Posterior cingulate gyrus (tissue), 11 donors: Measurements from ENCODE around the gene KCNE1.
A peak's percentile ranks its signal among the peaks of the same experiment; 100 is the strongest.

ENCODE experiments used
- DNase-seq, 10 donors: peaks; one replicate each; pipeline versions ENCODE4 v3.0.0 to v3.0.0-alpha.2; 2020 to 2021; ENCODE audit warnings: mixed read lengths in 3 of 10
- intact Hi-C: fragments of 100-400 bp; cut with DNase I; formaldehyde crosslinking; loops from one replicate; pipeline ENCODE4 v1.15.1; 2023

The KCNE1 gene

GRCh38 chr21:34536820-34537219 is 24.8 kb upstream of the KCNE1 start:
- intact Hi-C loops = no loop called here

DNA sequence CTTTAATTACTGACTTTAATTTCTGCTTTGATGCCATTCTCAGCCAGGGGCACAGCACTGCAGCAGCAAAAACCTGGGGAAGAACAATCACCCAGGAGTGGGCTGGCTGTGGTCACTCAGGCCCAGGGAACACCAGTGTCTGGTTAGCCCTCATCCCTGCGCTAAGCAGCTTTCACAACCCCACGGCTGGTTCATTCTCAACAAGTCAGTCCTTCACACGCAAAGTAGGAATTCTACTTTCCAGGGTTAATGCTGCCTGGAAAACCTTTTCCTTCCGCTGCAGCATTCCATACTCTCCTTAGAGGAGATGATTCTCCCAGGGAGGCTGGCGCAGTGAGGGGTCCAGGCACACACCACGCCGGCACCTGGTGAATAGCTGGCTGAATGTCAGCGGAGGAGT is 24.3 kb upstream of the KCNE1 start:
- DNase-seq = no peak
- intact Hi-C loops = no loop called here

More at GRCh38 chr21:34536820-34537219, 24.8 kb upstream of the KCNE1 start:
- no peak for DNase-seq

GRCh38 chr21:34535886-34536285 is 23.9 kb upstream of the KCNE1 start:
- intact Hi-C loops = no loop called here
- DNase-seq = no peak

DNA sequence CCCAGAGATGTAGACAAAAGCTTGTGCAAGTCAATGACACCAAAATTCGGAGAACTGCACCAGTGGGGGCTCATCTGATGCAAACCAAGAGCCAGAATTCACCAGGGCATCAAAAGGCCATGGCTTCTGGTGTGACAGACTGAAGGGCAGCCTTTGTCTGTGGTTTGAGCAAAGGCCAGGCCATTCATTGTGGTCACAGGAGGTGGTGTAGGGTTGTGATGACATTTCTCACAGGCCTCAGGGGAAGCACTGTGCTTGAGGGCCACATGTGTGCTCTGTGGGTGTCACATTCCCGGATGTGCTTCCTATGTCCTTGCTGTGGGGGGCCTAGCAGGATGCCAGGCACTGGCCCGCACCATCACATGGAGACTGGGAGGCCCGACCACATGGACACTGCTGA is 22.5 kb upstream of the KCNE1 start:
- peak in 6 of 10 donors; percentile 42 to 92 (median 66) for DNase-seq
- intact Hi-C loops = no loop called here

- intact Hi-C loops = no loop called here
- no peak for DNase-seq
Observed at GRCh38 chr21:34533938-34534337, 21.9 kb upstream of the KCNE1 start.

DNA sequence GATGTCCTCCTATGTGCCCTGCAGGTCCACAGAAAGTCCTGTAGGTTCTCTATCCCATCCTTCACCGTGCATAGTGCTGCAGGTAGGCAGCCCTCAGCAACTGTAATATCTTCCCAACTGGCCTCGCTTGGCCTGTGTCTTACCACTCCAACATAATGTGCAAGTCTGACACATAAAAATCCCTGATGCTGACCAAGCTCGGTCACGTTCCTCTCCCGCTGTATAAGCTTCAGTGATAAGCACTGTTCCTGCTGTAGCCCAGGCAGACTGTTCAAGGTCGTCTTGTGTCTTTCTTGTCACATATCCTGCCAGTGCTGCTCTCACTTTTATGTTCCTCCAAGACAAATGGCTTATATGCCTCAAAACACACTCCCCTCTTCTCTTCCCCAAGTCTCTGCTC is 19.4 kb upstream of the KCNE1 start:
- intact Hi-C loops = no loop called here
- DNase-seq = no peak

- intact Hi-C loops = no loop called here
Observed at GRCh38 chr21:34530261-34530660, 18.3 kb upstream of the KCNE1 start.

DNA sequence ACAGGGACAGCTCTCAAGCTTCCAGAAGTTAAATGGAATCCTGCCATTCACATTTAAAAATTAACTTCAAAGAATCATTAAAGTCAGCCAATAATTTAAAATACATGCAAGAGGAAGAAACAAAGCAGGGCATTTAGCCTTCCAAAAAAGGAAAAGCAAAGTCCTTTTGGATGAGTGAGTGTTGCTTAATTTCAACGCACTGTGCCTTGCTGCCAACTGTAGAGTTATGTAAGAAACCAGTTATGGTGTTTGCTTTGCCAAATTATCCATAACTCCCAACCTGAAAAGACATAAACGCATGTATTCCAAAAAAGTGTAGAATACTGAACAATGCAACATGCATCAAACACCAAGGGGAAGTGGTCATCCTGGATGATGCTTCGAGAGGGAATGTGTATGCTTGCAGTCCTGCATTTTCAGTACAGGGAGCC is 16.1 kb upstream of the KCNE1 start:
- no peak for DNase-seq

More at GRCh38 chr21:34530261-34530660, 18.3 kb upstream of the KCNE1 start:
- no peak for DNase-seq

GRCh38 chr21:34526618-34527290 is 14.7 kb upstream of the KCNE1 start:
- DNase-seq = peak in 1 of 10 donors; percentile 88

More for the DNA sequence above, 16.1 kb upstream of the KCNE1 start:
- intact Hi-C loops = no loop called here

DNA sequence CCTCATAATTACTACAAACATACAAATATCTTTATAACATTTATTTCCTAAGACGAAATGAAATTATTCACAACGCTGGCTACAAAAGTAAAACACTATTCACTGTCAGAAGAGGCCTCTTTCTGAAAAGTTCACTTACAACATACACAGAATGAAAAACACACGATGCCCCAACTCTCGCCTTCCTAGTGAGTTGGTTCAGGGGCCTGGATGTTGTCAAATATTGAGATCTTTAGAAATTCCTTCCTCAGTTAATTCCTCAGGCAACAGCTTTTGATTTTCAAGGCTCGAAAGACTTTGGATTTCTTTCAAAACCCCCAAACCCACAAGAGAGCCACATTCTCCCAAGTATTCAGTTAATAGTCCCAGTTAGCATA is 14.2 kb upstream of the KCNE1 start:
- intact Hi-C loops = no loop called here
- DNase-seq = no peak

More at GRCh38 chr21:34526618-34527290, 14.7 kb upstream of the KCNE1 start:
- intact Hi-C loops = no loop called here

DNA sequence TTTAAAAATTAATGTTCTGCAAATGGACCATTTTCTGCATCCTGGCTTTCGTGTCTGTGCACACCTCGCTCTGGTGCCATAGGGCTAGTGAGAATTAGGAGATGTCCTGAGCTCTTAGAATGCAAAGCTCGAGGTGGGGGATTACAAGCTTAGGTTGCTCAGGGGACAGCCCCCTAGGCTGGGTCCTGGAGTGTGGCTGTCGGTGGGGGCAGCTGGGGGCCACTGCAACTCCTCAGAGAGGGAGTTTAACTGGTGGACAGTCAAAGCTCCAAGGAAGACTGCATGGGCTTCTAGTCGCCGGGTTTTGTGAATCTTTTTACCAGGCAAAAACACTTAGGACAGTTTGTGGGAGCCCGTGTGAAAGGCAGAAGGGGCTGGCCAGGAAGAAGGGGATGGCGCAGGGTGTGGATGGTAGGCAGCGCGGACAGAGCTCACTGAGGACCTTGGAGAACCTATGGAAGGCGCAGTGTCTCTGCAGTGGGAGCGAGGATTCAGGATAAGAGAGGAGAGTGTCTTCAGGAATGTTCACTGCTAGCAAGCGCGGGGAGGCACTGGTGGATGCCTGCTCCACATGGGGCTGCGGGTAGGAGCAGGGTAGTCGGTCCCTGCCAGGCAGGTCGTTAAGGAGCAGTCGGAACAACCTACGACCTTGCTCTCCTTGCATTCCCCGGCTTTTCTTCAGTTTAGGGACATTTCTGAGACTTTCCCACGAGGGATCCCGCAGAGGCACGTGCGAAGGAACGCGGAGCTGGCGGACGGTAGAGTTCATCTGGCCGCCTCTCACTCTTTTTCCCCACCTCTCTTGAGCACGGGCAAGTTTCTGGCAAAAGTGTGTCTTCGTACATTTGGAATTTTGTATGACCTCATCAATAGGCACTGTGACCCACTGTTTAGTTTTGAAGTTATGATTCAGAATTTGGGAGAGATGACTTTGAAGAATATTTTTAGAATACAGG is 12.9 kb upstream of the KCNE1 start:
- intact Hi-C loops = no loop called here
- no peak for DNase-seq

DNA sequence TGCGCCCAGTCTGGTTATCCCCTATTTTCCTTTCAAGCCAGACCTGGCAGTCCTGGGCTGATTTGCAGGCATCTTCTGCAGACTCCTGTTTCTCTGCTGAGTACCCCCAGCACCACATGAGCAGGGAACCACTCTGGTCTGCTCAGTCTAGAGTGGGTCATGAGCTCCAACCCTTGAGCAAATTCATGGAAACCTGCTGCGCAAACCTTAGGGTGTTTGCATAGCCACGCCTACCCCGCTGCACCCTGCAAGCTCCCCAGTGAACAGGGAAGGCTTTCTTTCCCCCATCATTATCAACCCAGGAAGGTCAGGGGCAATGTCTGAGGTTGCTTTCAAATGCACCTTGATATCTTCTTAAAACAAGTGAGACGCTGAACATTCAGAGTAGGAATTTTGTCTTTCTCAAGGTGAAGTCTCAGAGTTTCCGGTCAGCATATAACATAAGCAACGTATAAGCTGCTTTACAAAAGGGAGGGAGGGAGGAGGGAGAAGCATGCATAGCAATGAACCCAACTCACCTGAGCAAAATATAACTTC is 11.1 kb upstream of the KCNE1 start:
- intact Hi-C loops = no loop called here

DNA sequence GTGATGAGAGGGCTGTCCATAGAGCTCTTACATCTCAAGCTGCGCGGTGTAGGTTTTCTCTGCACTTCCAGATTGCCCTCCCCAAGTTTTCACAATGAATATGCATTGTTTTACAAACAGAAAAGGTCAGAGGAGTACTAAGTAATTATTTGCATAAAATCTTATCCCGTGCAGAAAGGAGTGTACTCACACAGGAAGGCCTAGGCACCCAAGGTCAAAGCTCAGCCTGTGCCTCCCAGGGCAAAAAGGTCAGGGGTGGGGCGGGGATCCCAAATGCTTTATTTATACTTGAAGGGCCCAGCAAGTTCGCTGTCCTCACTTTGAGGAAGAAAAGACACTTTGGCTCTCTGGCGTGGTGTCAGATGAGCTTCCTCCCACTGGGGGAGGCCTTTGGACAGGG is 10.3 kb upstream of the KCNE1 start:
- DNase-seq = no peak
- intact Hi-C loops = no loop called here

More for the DNA sequence above, 11.1 kb upstream of the KCNE1 start:
- DNase-seq = no peak

DNA sequence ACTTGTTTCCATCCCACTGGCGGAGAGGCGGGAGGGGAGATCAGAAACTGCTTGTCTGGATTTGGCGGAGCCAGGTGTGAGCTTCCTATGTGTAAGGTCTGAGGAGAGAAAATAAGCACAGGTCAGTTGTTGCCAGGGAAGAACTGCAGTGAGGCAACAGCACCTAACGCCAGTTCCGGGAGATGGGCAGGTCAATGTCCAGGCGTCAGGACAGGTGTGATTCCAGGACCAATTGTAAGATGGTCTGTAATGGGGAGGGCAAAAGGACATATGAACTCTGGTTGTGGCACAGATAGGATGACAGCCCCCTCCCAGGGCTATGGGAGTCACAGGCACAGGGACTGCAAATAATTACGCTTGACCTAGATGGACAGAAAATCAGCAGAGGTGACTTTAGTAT is 9.6 kb upstream of the KCNE1 start:
- intact Hi-C loops = no loop called here
- DNase-seq = no peak

DNA sequence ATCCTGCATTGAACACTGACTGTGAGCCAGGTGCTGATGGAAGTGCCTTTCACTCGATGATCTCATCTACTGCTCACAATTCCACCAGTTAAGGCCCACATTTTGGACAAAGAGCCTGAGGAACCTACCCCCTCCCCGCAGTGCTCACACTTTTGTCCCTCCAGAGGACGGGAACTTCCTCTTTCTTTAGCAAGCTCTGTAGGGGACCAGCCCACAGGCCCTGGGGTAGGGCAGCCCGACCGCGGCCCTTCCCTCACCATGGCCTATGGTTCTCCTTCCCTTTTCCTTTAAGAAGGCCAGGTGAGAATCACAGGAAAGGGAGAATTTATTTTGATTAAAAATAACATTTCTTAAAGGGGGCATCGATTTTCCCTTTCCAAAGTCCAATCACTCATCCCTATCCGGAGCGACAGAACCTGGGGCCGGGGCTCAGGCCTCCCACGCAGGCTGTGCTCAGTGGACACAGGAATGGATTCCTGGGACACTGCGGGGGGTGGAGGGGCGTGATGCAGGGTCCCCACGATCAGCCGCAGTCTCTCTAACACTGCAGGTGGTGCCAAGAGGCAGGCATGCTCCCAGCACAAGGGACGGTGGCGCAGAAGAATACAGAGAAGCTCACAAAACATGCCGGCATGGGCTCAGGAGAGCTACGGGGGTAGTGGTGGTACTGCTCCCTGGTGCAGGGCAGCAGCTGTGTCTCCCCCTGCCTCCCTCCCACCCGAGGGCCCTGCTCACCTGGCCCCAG is 8.9 kb upstream of the KCNE1 start:
- no peak for DNase-seq
- intact Hi-C loops = no loop called here

GRCh38 chr21:34520281-34520680 is 8.3 kb upstream of the KCNE1 start:
- no peak for DNase-seq
- intact Hi-C loops = no loop called here

GRCh38 chr21:34519694-34520093 is 7.7 kb upstream of the KCNE1 start:
- no peak for DNase-seq
- intact Hi-C loops = no loop called here

- DNase-seq = no peak
- intact Hi-C loops = no loop called here
Observed at GRCh38 chr21:34519016-34519415, 7.0 kb upstream of the KCNE1 start.

DNA sequence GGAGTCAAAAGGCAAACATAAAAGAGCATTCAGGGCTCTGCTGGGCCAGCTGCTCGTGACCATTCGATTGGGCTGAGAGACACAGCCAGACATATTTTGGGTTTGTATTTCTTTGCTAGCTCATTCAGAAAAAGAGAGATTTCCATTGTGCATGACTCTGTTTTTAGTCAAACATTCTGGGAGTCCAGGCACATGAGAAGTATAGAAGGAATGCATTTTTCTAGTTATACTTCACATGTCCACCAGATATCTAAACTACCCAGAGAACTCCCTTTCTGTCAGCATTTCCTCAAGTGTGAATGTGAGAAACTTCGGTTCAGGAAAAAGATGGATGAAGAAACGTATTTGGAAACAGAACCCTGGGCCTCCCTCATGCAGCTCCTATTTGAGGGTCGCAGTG is 6.3 kb upstream of the KCNE1 start:
- no peak for DNase-seq
- intact Hi-C loops = no loop called here

DNA sequence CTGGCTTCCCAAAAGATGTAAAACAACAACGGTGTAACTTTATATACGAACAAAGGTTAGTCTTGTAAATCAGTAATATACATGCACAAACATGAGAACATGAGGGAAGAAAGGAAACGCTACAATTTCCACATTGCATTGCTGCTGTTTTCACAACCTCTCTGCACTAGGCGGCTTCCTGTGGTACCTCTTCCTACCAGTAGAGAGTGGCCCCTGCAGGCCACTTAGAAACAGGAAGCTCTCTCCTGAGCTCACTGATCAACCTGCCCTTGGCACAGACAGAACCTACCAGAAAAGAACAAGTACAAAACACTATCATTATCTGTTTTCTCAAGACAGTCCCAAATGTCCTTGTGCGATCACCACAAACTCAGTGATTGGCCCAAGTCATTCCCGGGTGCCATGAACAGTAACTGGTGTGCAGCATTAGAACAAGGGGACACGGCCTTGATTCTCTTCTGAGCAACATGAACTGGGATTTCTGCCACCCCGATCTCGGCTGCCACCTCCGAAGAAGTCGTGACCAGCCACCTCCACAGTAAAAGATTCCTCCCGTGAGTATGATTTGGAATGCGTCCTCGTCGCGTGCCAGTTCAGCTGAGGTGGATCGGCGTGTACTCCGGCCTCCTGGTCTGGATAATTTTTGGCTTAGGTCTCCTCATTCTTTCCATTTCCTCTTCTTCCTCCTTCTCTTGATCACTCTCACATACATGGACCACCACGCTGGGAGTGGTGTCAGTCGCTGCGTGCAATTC is 5.7 kb upstream of the KCNE1 start:
- intact Hi-C loops = no loop called here
- DNase-seq = no peak
